NCI-H345 (cell line): Measurements from ENCODE around the gene BET1.

Experiments
- DNase-seq: peaks from one replicate; lab custom pipeline; 2025; lab: John Stamatoyannopoulos, UW

The BET1 gene

DNA sequence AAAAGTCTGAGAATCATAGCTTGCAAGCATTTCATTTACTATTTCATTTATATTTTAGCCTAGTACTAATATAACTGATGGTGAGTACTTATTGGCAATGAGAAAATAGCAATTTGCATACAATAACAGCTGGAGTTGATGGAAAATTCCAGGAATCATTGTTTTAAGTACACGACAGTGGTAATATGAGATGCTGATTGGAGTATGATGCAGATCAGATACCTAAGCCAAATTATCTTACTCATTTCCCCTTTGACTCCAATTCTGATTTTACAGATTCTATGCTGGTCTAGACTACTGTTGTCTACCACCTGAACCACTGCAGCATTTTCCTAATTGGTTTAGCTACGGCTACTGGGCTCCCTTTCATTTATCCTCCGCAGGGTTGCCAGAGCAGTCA, 45.9 kb downstream of the BET1 start:
- DNase-seq, result no peak

DNA sequence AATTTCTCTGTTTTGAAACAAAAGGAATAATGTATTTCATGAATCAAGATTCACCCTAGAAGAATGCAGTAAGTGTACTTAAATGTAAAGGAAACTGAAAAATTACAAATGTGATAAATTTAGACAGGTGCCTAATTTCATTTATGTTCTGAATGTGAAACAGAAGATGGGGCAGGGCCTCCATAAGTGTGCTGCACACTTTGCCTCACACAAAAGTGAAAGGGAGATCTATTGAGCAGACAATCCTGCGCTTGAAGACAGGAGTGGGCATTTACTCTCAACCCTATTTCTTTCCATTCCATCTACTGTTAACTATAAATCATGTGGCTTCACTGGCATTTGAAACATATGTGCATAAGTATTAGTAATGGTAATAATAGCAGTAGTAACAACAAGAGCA, 46.4 kb downstream of the BET1 start:
- no peak for DNase-seq

DNA sequence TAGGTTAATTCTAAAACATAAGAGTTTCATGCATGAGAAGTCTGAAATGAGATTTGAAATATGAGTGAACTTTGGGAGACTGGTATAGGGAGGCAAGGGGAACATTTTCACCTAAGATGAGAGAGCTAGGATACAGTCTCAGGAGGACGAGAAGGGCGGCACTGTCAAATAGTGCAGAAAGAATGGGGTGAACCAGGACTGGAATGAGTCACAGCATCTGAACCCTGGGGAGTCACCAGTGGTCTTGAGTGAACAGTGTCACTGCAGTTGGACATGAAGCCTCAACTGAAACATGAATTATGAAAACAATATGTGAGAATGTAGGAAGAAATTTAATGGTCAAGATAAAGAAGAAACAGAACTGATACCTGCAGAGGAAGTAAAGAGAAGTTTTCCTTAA, 48.9 kb downstream of the BET1 start:
- DNase-seq, result no peak

DNA sequence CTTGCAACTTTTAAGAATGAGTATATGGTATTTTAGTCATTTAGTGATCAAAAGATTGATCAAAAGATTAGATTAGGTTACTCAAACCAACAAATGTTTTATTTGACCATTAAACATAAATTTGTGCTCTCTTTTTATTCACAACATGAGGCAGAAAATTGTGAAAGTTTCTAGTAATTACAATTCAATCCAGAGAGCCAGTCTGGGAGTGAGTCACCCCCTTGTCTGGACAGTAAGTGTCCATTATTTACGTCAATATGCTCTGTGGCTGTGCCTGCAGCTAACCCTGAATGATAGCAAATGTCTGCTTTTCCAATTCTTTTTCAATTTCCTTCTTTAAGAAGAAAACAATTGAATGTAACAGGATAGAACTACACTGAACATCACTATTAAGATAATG, 54.7 kb downstream of the BET1 start:
- no peak for DNase-seq

DNA sequence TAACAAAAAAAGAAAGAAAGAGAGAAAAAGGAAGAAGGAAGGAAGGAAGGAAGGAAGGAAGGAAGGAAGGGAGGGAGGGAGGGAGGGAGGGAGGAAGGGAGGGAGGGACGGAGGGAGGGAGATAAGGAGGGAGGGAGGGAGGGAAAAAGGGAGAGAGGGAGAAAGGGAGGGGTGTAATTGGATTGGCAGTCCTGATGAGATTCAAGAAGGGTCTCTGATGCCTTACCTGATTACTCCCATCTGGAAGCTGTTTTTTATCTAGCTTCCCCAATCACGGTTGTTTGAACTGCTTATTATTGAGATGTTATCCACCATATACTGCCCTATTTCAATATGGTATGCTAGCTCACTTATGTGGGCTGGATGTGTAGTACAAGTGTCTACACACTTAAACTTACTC, 55.3 kb downstream of the BET1 start:
- DNase-seq, result no peak

DNA sequence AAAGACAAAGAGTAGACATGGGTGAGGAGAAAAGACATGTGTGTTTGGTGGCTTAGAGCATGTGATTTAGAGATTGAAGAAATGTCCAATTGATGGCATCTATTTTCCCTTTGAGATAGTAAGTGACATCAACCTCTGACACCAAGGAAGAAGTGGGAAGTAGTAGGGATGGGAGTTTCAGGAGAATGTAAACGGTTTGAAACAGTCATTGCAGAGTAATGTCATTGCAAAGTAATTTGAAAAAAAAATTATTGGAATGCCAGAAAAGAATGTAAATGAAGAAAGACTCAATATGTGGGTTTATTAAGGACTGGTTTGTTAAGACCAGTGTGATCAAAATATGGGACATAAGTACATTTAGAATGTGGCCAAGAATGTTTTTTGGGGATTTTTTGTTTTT, 56.0 kb downstream of the BET1 start:
- no peak for DNase-seq

DNA sequence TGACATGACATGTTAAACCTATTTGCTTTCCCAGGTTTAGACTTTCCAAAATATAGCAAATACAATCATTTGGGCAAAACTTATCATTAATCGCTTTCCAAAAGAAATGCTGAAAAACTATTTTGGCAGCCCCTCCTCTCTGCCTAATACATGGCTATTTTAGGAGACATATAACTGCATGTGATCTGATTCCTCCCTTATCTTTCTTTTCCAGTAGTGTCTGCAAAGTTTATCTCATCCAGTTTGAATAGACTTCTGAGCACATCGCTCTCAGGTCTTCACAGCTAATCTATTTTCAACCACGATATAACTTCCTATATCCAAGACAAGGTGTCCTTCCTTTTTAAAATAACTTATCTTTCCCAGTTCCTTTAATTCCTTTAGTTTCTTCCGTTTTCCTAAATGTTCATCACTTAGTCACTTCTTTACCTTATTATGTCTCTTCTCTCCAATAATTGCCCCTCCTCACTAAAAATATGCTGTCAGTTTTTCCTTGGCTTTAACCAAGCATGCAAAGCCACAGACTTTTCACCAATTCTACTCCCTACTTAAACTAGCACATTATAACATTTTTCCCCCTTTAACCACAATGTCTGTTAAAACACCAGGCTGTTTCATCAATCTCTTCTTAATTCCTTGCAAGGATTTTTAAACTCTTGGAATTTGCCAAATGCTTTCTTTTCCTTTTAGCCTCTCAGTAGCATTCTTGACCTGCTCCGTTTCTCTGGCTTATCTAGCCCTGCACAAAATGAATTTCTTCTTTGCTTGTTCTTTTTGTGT, 58.2 kb downstream of the BET1 start:
- DNase-seq, result no peak

DNA sequence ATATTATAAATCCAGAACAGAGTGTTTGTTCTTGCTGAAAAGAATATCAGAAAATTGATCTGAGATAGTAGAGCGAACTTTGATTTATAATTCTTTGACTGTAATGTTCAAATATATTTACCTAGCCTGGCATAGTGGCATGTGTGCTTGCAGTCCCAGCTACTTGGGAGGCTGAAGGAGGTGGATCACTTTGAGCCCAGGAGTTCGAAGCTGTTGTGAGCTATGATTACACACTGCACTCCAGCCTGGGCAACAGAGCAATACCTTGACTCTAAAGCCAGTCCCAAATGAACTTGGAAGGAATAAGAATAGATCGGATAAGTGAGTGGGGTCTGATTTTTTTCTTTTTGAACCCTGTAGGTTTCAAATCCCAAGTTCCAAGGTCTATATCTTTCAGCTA, 59.1 kb downstream of the BET1 start:
- no peak for DNase-seq

DNA sequence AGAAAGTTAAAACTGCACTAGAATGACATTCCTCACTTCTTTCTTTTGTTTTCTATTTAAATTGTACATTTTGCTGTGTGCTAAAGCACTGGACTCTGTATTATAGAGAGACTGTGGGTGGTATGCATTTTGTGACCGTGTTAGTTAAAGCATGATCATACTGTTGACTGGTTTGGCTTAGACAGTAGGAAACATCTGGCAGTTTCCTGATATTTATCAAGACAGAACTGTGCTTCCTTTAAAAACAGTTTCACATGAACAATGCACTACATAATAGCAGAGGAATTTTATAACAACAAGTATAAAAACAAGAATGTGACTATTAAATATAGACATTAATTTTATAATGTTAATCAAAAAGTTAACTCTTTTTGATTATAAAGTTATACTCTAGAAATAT, 59.5 kb downstream of the BET1 start:
- DNase-seq, result no peak

DNA sequence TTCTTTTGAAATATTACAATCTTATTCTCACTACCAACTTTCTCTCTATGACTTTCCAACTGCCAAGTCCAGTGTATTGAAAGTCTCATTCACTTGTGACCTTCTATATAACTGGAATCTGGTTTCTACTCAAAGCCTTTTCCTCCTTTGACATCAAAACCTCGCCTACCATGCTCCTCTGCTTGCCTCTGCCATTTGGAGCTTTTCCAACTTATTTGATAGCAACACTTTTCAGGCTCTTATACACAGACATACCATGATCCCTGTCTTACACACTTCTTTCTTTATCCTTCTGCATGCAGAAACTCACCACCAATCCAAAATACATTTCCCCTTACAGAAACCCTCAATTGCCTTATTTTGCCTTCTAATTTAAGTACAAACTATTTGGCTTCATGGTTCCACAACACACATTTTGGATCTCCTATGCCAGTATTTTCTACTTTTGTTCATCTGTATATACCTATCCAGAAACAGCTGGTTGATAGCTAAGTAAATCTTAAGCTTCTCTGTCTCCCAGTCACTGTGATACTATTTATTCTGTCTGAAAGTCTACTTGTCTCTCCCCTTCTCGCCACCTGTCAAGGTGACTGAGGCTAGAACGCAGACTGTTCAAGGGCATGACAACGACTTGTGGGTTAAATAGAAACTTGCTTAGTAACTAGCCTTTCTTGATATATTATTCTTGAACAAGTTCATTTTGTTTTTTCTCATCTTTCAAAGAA, 60.2 kb downstream of the BET1 start:
- DNase-seq, result no peak
